PFSK-1 (cell line): ENCODE data around the gene AADACL3.

ENCODE experiments used
- POLR2AphosphoS5 ChIP-seq: IDR thresholded peaks from 2 replicates; pipeline ENCODE4 v1.6.1; 2012; ENCODE audit warnings: low read depth, mild to moderate bottlenecking, control low read depth, low read length, moderate library complexity
- REST ChIP-seq, 2 experiments: IDR thresholded peaks; 2 replicates each; pipeline versions ENCODE4 v1.6.1 to v1.8.0; 2011 to 2012; ENCODE audit warnings: low read depth in 2 of 2, low read length in 2 of 2, control low read depth in 1 of 2, inconsistent platforms in 1 of 2, mild to moderate bottlenecking in 1 of 2, moderate library complexity in 1 of 2; ENCODE audit not compliant: insufficient read depth in 1 of 2
- TAF1 ChIP-seq: IDR thresholded peaks from 2 replicates; pipeline ENCODE4 v1.6.1; 2012; ENCODE audit warnings: low read length, control low read depth, borderline replicate concordance; ENCODE audit not compliant: insufficient read depth

GRCh38 chr1:12756273-12756672 is 40.4 kb downstream of the AADACL3 start:
- TF ChIP-seq REST (IDR thresholded peaks at IDR 0.05; ENCODE audit: insufficient read depth in 1 of 2, low read depth in 2 of 2, low read length in 2 of 2): no peak
- no peak for TF ChIP-seq POLR2AphosphoS5
- TF ChIP-seq TAF1: no peak
